H1 (cell line): ENCODE results near the gene TMEM178B. TPM values are rescaled to one million over a fixed set of nuclear protein-coding genes. Genes with fewer than 3 reads are reported as not detected.

Experiments used
- BACH1 ChIP-seq: IDR thresholded peaks from 2 replicates; pipeline ENCODE4 v1.6.1; 2012; ENCODE audit warnings: low read length, improper control_type of control experiment
- GABPA ChIP-seq: IDR thresholded peaks from 2 replicates; pipeline ENCODE4 v1.6.1; 2011; ENCODE audit warnings: mild to moderate bottlenecking, low read length, moderate library complexity, borderline replicate concordance; ENCODE audit not compliant: insufficient read depth
- JUND ChIP-seq: IDR thresholded peaks from 2 replicates; pipeline ENCODE4 v1.6.1; 2011; ENCODE audit warnings: mild to moderate bottlenecking, improper control_type of control experiment, low read length
- RNF2 ChIP-seq: fragments of 200-900, 300-1000 bp; sonication (generic); IDR thresholded peaks from 2 replicates; pipeline ENCODE4 v1.7.1; 2016; ENCODE audit warnings: borderline replicate concordance, low read depth, mild to moderate bottlenecking, antibody characterized with exemption, low read length; ENCODE audit not compliant: poor library complexity, severe bottlenecking; ENCODE audit errors: missing control alignments
- SIN3A ChIP-seq, 2 experiments: IDR thresholded peaks in 1 of 2; conservative IDR thresholded peaks in 1 of 2; 2 replicates each; pipeline ENCODE4 v1.6.1; 2011 to 2012; ENCODE audit warnings: low read length in 2 of 2, improper control_type of control experiment in 1 of 2, low read depth in 1 of 2, mild to moderate bottlenecking in 1 of 2
- SUZ12 ChIP-seq: fragments of 200-600 bp; sonication (generic); IDR thresholded peaks from 2 replicates; pipeline ENCODE4 v1.6.1; 2012; ENCODE audit warnings: mild to moderate bottlenecking, inconsistent platforms, low read length, moderate library complexity, mixed read lengths
- TBP ChIP-seq: IDR thresholded peaks from 2 replicates; pipeline ENCODE4 v1.6.1; 2011; ENCODE audit warnings: low read depth, low read length, improper control_type of control experiment
- polyA plus RNA-seq, 7 experiments: library from polyadenylated mRNA; depleted of rRNA in 3 of 7; stranded (reverse) in 5 of 7; unstranded in 2 of 7; fragments of >200 nt in 5 of 7; fragments of 200-250 nt in 2 of 7; gene quantifications; 1 replicate in 5 of 7; 2 replicates in 1 of 7; 4 replicates in 1 of 7; pipeline versions ENCODE4 v1.2.1 to v1.2.3, GENCODE V29; 2011 to 2013; ENCODE audit warnings: missing spikeins in 2 of 7, mixed read lengths in 2 of 7
- total RNA-seq: library from RNA; stranded (reverse); fragmentation: NEBNext Ultra II Directional; extraction: Animal tissue kit (Norgen Biotek cat#: 25700); gene quantifications from 2 replicates; pipeline ENCODE4 v1.2.1, GENCODE V29; 2021

The TMEM178B gene
- total and polyA plus RNA-seq, 2 of the 8 experiments (the other 6 are each of a cell fraction or from before 2014, with no cell fraction given): 5.3 to 18.1 TPM

GRCh38 chr7:141466151-141466904 is 392.5 kb downstream of the TMEM178B start (continued):
- no peak for TF ChIP-seq GABPA
- no peak for TF ChIP-seq TBP
- TF ChIP-seq SIN3A (conservative IDR thresholded peaks at IDR 0.05 in 1 of 2, IDR thresholded peaks at IDR 0.05 in 1 of 2; ENCODE audit: low read depth in 1 of 2, low read length in 2 of 2): no peak
- no peak for TF ChIP-seq RNF2
- TF ChIP-seq BACH1: no peak
- TF ChIP-seq JUND: no peak
- TF ChIP-seq SUZ12: no peak
